Smooth muscle cell (in vitro differentiated cells): ENCODE measurements around the gene ZDHHC24. TPM values are rescaled to one million over a fixed set of nuclear protein-coding genes. Genes with fewer than 3 reads are reported as not detected.

Experiments
- DNase-seq: peaks from one replicate; lab custom pipeline; 2025; ENCODE audit not compliant: unreplicated experiment; lab: John Stamatoyannopoulos, UW
- H2AFZ ChIP-seq: fragments of 200-600 bp; sonication (generic); 2 replicates; pipeline ENCODE4 v1.6.0; 2016; ENCODE audit warnings: antibody characterized with exemption, low read depth, mild to moderate bottlenecking
- H3F3A ChIP-seq: fragments of 200-600 bp; sonication (generic); 2 replicates; pipeline ENCODE4 v1.6.0; 2017; ENCODE audit warnings: antibody characterized with exemption, low read depth
- H3K27ac ChIP-seq: fragments of 200-600 bp; sonication (generic); 2 replicates; pipeline ENCODE4 v1.5.1; 2016; ENCODE audit warnings: low read depth, mild to moderate bottlenecking
- H3K27me3 ChIP-seq: fragments of 200-600 bp; sonication (generic); 2 replicates; pipeline ENCODE4 v1.6.1; 2016; ENCODE audit warnings: low read depth, mild to moderate bottlenecking
- H3K36me3 ChIP-seq: fragments of 200-600 bp; sonication (generic); 2 replicates; pipeline ENCODE4 v1.5.1; 2016; ENCODE audit warnings: low read depth
- H3K4me1 ChIP-seq: fragments of 200-600 bp; sonication (generic); 2 replicates; pipeline ENCODE4 v1.5.1; 2016; ENCODE audit warnings: low read depth
- H3K4me2 ChIP-seq: fragments of 200-600 bp; sonication (generic); 2 replicates; pipeline ENCODE4 v1.6.0; 2016; ENCODE audit warnings: mild to moderate bottlenecking
- H3K4me3 ChIP-seq: fragments of 200-600 bp; sonication (generic); 2 replicates; pipeline ENCODE4 v1.5.1; 2016; ENCODE audit warnings: mild to moderate bottlenecking
- H3K79me2 ChIP-seq: fragments of 200-600 bp; sonication (generic); 2 replicates; pipeline ENCODE4 v1.6.0; 2016; ENCODE audit warnings: low read depth, mild to moderate bottlenecking
- H3K9ac ChIP-seq: fragments of 200-600 bp; sonication (generic); 2 replicates; pipeline ENCODE4 v1.6.0; 2016; ENCODE audit warnings: low read depth
- H3K9me3 ChIP-seq: fragments of 200-600 bp; sonication (generic); replicated peaks from 2 replicates; pipeline ENCODE4 v1.5.1; 2016; ENCODE audit warnings: low read depth
- H4K20me1 ChIP-seq: fragments of 200-600 bp; sonication (generic); 2 replicates; pipeline ENCODE4 v1.6.0; 2016; ENCODE audit warnings: low read depth
- WGBS: methylation state at CpG from one replicate; pipeline ENCODE4 v1.1.7; 2016; ENCODE audit warnings: low lambda C conversion rate; 5-methylcytosine and 5-hydroxymethylcytosine counted together
- polyA plus RNA-seq: library from polyadenylated mRNA; unstranded; fragments of >200 nt; fragmentation: Nextera tagmentation; extraction: Ambion mirVana; gene quantifications from 2 replicates; pipeline ENCODE4 v1.2.1, GENCODE V29; 2016
- total RNA-seq: library from RNA; depleted of rRNA; stranded (reverse); fragments of >200 nt; gene quantifications from 2 replicates; pipeline ENCODE4 v1.2.3, GENCODE V29; 2014
- TF ChIP-seq, protein P1 (sequence below): fragments of 200-600 bp; sonication (generic); IDR thresholded peaks from 2 replicates; pipeline ENCODE4 v1.5.1; 2017; ENCODE audit warnings: borderline replicate concordance, mild to moderate bottlenecking, antibody characterized with exemption; ENCODE audit not compliant: insufficient read depth, poor library complexity, severe bottlenecking

The ZDHHC24 gene
- total and polyA plus RNA-seq, 2 experiments from 2014 or later = 13.9 to 15.7 TPM

DNA sequence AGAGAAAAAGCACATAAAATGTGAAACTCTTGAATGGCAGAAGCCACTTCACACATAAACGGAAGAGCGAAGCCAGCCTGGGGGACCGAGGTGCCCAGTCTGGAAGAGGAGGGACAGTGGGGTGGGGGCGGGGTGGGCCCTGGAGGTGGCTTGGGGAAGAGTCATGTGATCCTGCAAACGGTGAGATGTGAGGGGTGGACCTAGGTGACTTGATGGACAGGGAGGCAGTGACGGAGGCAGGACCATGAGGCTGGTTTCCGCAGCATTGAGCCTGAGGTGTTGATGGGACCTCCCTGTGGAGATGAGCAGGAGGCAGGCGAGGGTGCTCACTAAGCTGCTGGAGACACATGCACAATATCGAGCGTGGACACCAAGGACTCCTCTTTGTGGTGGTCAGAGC, 16.8 kb downstream of the ZDHHC24 start:
- TF ChIP-seq, protein P1, sequence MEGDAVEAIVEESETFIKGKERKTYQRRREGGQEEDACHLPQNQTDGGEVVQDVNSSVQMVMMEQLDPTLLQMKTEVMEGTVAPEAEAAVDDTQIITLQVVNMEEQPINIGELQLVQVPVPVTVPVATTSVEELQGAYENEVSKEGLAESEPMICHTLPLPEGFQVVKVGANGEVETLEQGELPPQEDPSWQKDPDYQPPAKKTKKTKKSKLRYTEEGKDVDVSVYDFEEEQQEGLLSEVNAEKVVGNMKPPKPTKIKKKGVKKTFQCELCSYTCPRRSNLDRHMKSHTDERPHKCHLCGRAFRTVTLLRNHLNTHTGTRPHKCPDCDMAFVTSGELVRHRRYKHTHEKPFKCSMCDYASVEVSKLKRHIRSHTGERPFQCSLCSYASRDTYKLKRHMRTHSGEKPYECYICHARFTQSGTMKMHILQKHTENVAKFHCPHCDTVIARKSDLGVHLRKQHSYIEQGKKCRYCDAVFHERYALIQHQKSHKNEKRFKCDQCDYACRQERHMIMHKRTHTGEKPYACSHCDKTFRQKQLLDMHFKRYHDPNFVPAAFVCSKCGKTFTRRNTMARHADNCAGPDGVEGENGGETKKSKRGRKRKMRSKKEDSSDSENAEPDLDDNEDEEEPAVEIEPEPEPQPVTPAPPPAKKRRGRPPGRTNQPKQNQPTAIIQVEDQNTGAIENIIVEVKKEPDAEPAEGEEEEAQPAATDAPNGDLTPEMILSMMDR = no peak
- H3K36me3 ChIP-seq = peaks cover 5% of the 10 kb centered on the region
- H3F3A ChIP-seq = no peaks in the 10 kb centered on the region
- WGBS = 85% methylated on average over 10 of the region's 10 CpGs
- H3K79me2 ChIP-seq = no peaks in the 10 kb centered on the region
- H3K4me2 ChIP-seq = no peak overlapping the region
- no peak for DNase-seq
- no peak overlapping the region for H2AFZ ChIP-seq
- H3K9ac ChIP-seq = no peak overlapping the region
- H3K4me3 ChIP-seq = no peak overlapping the region
- H3K4me1 ChIP-seq = no peaks in the 10 kb centered on the region
- no peak overlapping the region for H3K27ac ChIP-seq
- H3K9me3 ChIP-seq = no peaks in the 10 kb centered on the region
- H3K27me3 ChIP-seq = no peaks in the 10 kb centered on the region
- no peaks in the 10 kb centered on the region for H4K20me1 ChIP-seq

DNA sequence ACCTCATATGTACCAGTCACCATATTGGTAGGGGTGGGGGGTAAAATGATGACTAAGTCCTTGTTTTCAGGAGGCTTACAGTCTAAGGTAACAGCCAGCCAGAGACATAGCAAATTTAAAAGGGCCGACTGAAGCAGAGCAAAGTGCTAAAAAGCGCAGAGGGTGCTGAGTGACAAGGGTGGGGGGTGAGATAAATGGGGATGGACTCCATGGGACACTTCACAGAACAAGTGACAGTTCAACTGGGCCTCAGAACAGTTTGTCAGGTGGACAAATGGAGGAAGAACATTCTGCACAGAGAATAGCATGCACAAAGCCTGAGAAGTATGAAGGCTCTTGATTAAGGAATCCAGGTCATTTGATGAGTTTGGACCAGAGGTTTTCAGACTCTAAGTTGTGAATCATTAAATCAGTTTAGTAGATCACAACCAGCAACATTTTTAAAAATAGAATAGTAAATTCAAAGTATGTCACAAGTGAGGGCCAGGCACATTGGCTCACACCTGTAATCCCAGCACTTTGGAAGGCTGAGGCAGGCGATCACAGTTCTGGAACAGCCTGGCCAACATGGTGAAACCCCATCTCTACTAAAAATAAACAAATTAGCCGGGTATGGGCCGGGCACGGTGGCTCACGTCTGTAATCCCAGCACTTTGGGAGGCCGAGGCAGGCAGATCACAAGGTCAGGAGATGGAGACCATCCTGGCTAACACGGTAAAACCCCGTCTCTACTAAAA, 21.4 kb downstream of the ZDHHC24 start:
- H3K9me3 ChIP-seq = no peaks in the 10 kb centered on the region
- WGBS = 97% methylated on average over 10 of the region's 10 CpGs
- no peaks in the 10 kb centered on the region for H4K20me1 ChIP-seq
- H3K36me3 ChIP-seq = peaks cover 5% of the 10 kb centered on the region
- H3K27ac ChIP-seq = no peak overlapping the region
- DNase-seq = no peak
- TF ChIP-seq, protein P1 = no peak
- H3K4me2 ChIP-seq = no peak overlapping the region
- H3F3A ChIP-seq = no peaks in the 10 kb centered on the region
- H3K79me2 ChIP-seq = no peaks in the 10 kb centered on the region
- no peak overlapping the region for H3K4me3 ChIP-seq
- H2AFZ ChIP-seq = no peak overlapping the region
- H3K27me3 ChIP-seq = no peaks in the 10 kb centered on the region
- H3K4me1 ChIP-seq = no peaks in the 10 kb centered on the region
- H3K9ac ChIP-seq = no peak overlapping the region

DNA sequence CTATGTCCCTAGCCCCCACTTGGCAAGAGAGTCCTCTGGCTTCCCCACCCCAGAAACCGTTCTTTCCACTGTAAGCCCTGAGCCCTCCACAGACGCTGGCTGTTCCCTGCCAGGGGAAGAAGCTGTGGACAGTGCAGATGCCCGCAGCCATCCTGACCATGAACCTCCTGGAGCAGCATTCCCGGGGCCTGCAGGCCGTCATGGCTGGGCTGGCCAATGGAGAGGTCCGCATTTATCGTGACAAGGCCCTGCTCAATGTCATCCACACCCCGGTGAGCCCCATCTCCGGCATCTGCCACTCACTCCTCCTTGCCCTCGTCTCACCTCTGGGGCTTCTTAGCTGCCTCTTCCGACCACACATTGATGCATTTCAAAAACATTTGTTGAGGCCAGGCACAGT, 22.2 kb downstream of the ZDHHC24 start:
- peaks cover 5% of the 10 kb centered on the region for H3K36me3 ChIP-seq
- no peaks in the 10 kb centered on the region for H3K4me1 ChIP-seq
- no peak overlapping the region for H3K4me3 ChIP-seq
- 86% methylated on average over 11 of the region's 11 CpGs for WGBS
- H3K9me3 ChIP-seq = no peaks in the 10 kb centered on the region
- H3K9ac ChIP-seq = no peak overlapping the region
- H3F3A ChIP-seq = no peaks in the 10 kb centered on the region
- TF ChIP-seq, protein P1 = no peak
- no peaks in the 10 kb centered on the region for H4K20me1 ChIP-seq
- H3K27ac ChIP-seq = no peak overlapping the region
- H2AFZ ChIP-seq = no peak overlapping the region
- no peaks in the 10 kb centered on the region for H3K27me3 ChIP-seq
- H3K79me2 ChIP-seq = no peaks in the 10 kb centered on the region
- no peak overlapping the region for H3K4me2 ChIP-seq
- no peak for DNase-seq

DNA sequence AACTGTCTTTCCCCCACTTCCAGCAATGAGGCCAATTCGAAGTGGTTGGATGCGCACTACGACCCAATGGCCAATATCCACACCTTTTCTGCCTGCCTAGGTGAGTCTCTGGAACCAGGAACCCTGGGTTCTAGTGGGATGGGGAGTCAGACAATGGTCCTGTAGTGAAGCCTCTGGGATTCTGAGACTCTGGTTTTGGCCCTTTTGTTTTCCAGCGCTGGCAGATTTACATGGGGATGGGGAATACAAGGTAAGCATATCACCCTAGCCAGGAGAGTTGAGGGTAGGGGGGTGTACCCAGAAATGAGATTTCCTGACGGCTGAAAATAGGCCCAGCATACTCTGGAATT, 34.9 kb downstream of the ZDHHC24 start:
- Histone ChIP-seq H3K4me2 (peak overlapping the region; percentile 100), H4K20me1 (no peaks in the 10 kb centered on the region), H3K27me3 (no peaks in the 10 kb centered on the region), H3F3A (no peaks in the 10 kb centered on the region), H2AFZ (peak overlapping the region; percentile 97), H3K4me3 (peak overlapping the region; percentile 100), H3K36me3 (no peaks in the 10 kb centered on the region), H3K79me2 (peaks cover 23% of the 10 kb centered on the region), H3K27ac (peak overlapping the region; percentile 65), H3K9ac (peak overlapping the region; percentile 89), H3K9me3 (no peaks in the 10 kb centered on the region), H3K4me1 (peaks cover 8% of the 10 kb centered on the region)
- TF ChIP-seq, protein P1 = no peak
- WGBS = 12% methylated on average over 5 of the region's 5 CpGs
- DNase-seq = no peak
